KG1 (cell line): ENCODE data around the gene DNER.

ENCODE experiments used
- DNase-seq: peaks from one replicate; lab custom pipeline; 2025; lab: John Stamatoyannopoulos, UW

The DNER gene

DNA sequence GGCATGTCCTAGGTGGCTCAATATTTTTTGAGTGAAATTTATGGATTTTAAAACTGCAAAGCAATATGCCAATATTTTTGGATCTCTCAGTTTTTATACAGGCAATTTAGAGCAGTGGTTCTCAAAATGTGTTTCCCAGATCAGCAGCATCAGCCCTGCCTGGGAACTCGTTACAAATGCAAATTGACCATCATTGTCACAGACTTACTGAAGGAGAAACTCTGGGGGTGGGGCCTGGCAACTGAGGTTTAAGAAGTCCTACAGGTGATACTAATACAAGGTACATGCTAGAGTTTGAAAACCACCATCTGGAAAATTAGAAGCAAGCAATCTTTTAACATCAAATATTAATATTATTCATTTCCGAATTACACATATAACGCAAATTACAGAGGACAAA, 227.7 kb downstream of the DNER start:
- no peak for DNase-seq

DNA sequence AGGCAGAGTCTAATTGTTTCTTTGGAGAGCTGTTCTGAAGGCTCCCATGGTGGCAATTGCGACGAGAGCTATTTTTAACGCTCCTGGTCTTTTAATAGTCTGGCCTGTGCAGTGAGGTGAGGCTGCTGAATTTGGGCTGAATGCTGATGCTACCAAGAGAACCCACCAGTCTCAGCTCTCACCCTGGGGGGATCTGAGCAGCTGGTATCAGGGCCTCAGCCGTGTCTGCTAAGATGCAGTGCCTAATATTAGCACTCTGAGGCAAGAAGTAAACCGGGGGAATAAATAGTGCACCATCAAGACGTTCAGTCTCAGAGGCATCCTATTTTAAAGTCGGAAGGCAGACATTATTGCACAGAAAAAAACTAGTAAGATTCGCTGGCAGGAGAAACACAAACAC, 228.5 kb downstream of the DNER start:
- DNase-seq, result no peak

DNA sequence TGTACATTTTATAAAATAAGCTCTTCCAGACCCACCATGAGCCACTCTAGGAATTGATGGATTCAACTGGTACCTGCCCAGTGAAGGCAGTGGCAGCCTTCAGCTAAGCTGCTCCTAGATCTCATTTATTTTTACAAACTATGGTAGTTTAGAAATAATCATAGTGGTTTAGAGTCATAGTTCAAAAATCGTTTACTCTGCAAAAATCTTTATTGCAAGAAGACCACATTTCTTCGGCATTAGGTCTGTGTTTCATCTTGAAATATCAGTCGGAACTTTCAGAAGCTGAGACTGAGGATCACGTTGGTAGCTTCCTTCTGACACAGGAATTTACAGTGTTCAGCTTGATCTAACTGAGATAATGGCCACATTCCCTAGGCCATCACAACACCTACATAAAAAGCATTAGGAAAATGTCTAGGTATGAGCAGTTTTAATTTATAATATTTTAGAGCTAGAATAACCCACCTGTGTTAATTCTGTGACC, 237.0 kb downstream of the DNER start:
- no peak for DNase-seq

DNA sequence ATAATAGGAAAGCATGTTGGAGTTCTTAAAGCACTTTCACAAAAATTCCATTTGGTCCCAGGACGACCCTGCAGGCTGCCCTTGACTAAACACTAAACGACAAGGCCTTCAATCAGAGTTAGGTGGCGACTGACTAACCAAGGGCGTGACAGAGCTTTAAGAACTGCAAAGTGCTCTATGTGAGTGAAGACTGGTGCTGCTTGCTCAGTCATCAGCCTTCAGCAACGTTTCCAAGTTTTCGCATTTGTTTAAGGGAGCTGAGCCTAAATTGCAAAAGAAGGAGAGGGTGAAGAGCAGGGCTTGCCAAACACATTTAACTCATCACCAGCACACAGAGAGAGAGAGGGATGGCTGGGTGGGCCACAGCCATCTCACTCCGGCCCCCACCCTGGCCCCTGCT, 238.6 kb downstream of the DNER start:
- DNase-seq, result no peak

DNA sequence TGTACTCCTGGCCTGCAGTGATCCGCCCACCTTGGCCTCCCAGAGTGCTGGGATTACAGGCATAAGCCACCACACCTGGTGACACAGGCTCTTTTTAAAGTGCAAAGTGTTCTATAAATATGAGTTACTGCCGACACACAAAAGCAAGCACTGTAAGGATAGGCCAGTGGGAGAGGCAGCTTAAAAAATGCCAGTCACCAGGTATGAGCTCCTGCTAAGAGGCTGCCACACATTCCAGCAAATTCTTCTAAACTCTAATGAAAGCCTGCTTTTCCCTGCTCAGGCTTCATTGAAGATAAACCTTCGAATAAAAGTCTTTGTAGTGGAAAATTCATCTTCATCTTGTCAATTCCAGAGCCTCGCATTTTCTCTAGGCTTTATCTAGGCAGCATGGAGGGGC, 240.2 kb downstream of the DNER start:
- DNase-seq, result no peak

DNA sequence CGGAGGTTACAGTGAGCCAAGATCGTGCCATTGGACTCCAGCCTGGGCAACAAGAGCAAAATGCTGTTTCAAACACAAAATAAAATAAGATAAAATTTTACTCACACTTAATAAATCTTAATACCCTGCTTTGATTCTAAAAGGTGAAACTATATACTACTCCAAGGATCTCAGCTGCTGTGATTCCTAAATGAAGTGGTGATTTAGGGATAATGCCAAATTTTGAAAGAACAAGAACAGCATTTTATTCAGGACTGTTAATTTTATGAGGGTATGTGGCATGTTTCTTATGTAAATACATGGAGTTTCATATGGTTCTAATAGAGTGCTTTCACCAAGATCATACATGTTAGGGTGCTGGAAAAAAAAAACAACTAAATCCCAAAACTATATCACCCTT, 243.6 kb downstream of the DNER start:
- no peak for DNase-seq

DNA sequence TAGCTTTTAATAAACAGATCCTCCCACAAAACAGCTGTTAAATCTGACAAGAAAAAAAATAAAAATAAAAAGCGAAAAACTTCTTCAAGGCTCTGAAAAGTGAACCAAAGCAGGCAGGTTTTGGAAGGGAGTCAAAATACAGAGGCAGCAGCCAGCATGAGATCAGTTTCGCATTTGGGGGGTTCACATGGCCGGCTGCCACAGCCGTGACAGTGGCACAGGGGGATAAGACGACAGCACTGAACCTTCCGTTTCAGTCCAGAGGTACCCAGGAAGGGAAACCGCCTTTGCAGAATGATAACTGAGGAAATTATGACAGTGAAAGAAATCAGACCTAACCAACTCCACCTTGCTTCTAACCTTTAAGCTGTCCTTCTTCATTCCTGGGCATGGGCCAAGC, 246.6 kb downstream of the DNER start:
- no peak for DNase-seq

DNA sequence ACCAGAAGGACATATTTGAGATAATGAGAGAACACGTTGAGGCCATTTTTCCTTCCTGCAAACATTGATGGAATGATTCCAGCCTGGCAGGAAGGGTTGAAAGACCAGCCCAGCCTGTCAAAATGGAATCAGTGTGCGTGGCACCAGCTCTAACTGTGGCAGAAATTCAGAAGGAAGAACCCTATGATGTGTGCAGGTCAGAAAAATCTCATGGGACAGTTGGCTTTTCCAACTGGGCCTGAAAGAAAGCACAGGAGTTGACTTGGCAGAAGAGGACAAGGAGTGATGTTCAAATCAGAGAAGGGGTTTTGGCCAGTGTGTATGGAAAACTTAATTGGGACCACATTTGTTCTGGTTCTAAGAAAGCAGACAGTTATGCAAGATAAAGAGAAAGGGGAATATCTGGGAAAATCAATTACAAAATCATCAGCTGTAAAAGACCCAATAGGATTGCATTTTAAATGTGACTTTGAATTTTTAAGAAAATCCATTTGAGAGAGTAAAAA, 250.5 kb downstream of the DNER start:
- DNase-seq, result no peak

DNA sequence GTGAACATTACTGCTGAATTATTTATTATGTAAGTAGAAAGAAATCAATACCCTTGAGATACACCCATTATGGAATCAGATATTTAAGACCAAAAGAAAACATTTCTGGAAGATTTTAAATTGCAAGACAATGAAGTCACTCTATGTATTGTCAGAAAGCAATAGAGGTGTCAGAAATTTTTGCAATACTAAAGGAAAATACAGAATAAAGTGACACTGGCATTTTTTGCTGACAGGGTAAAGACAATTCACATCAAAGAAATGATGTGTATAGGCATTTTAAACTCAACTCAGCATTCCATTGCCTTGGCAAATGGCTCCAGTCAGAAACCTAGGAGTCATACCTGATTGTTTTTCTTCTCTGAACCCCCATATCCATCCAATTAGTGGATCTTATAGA, 252.2 kb downstream of the DNER start:
- no peak for DNase-seq

DNA sequence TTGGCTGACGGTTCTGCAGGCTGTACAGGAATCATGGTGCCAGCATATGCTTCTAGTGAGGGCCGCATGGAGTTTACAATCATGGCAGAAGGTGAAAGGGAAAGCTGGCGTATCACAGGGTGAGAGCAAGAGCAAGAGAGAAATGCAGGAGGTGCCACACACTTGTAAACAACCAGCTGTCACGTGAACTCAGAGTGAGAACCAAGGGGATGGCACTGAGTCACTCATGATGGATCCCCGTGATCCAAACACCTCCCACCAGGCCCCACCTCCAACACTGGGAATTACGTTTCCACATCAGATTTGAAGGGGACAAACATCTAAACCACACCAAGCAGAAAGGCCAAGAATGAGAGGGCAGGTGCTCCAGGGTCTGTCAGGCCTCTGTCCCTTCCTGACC, 258.3 kb downstream of the DNER start:
- no peak for DNase-seq

DNA sequence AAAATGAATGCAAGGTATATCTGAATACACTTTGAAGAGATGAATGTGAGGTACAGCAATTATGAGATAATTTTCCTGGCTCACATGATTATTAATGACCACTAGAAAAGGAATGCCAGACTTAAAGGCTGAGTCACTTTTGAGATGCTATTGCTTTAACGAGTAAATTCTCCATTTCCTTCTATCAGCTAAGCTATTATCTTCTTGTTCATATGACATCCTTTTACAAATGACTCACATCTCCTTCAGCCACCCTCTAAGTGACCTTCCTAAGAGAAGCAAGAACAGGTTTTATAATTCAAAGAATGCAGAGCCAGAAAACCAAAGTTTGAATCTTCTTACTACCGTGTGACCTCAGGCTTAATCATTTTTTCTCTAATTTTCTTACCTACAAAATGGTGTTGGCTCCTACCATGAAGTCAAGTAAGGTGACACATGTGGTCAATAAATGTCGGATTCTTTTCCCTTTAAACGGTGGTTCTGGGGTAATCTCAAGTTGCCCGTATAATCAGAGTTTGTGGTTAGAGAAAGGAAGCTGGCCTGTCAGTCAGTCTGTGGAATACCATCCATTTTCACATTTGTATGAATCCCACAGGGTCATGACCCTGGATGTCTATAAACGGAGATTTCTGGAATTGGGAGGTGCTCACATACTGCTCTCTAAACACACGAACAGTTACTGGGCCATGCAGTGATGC, 259.3 kb downstream of the DNER start:
- DNase-seq, result no peak

DNA sequence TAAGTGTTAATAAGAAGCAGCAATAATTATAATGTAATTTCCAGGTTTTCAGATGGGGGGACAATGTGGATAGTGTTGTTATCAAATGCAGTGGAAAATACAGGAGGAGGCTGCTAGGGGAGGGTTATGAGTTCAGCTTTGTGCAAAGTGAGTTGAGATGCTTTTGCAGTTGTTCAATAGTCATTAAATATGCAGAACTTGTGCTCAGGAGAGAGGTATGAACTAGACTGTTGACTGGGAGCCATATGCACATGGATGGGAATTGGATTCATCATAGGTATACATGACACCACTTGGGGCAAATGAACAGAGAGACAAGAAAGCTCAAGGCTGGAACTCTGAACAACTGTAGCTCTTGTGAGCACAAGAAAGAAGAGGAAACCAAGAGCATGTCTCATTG, 261.1 kb downstream of the DNER start:
- no peak for DNase-seq

DNA sequence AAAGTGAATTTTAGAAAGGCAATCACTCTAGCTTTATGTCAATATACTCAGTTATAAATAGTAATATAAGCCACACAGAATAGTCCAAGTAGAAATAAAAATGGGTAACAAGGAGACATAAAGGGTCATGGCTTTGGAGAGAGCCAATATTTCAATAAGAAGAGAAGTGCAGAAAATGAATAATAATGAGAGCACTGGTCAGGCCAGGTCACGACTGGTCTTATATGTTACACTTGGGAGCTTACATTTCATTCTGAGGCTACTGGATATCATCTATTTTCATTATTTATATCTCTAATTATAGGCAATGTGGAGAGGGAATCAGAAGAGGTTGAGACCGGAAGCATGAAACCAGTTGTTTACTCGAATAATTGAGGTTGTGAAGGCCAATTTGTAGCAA, 262.5 kb downstream of the DNER start:
- no peak for DNase-seq

DNA sequence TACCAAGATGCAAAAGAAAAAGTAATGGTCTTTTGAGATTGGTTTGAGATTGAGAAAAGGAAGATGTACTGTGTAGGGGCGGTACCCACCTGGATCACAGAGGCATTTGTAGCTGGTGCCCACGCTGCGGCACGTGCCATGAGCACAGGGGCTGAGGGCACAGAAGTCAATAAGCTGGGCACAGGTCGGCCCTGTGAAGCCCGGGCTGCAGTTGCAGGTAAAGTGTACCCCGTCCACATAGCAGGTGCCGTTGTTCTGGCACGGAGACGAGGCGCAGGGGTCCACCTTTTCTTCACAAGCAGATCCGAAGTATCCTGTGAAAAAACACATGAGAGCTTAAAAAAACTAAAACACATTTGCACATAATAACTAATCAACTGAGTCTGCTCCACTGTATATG, 267.1 kb downstream of the DNER start:
- no peak for DNase-seq

DNA sequence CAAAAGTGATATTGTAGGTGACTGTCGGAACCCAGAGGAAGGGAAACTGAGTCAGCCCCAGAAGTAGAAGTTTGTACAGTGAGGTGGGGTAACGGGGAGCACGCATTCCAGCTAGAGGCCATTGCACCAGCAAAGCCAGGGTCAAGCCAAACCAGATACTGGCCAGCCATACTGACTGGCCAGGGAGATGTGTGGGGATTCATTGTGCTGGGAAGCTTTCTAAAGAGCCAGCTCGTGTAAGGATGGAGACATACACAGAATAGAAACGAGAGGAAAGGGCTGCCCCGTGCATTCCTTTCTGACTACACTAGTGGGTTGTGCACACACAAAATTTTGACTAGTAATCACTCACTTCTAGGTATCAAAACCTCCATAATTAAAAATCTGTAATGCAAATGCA, 268.0 kb downstream of the DNER start:
- DNase-seq, result no peak

DNA sequence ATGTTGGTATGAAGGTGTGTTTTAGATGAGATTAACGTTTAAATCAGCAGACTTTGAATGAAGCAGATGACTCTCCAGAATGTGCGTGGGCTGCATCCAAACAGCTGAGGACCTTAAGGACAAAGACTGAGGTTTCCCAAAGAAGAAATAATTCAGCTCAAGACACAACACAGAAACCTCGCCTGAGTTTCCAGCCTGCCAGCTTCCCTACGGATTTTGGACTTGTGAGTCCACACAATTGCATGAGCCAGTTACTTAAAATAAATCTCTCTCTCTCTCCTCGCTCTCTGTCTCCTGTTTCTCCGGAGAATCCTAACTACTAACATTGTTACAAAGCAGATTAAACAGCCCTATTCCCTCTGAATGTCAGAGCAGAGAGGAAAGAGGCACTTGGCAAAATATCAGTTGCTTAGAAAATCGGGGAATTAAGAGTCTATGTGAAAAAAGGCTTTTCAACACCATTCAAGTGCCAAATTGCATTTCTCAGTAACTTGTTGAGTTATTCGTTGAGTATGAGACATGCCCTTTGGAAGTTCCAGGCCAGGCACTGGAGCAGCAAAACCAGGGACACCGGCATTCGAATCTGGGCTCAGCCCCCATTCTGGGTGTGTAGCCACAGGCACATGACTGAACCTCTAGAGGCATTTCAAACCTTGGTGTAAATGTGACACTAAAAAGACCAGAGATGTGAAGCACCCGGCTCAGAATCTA, 268.7 kb downstream of the DNER start:
- DNase-seq, result no peak

DNA sequence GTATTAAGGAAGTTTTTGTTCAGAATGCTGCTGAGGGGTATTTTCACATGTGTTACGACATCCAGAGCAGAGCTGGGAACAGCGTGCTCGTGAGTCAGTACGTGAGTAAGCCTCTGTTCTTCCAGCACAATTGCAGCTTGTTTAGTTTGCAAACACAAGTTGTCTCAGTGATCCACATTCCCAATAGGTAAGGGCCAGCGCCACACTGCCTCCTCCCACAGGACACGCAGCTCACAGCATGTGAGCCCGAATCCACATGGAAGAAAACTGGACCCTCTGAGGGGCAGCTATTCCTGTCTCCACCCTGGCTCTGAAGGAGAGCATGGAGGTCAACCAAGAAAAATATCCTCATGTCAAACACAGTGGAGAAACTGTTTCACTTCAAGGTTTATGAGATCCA, 269.3 kb downstream of the DNER start:
- no peak for DNase-seq

DNA sequence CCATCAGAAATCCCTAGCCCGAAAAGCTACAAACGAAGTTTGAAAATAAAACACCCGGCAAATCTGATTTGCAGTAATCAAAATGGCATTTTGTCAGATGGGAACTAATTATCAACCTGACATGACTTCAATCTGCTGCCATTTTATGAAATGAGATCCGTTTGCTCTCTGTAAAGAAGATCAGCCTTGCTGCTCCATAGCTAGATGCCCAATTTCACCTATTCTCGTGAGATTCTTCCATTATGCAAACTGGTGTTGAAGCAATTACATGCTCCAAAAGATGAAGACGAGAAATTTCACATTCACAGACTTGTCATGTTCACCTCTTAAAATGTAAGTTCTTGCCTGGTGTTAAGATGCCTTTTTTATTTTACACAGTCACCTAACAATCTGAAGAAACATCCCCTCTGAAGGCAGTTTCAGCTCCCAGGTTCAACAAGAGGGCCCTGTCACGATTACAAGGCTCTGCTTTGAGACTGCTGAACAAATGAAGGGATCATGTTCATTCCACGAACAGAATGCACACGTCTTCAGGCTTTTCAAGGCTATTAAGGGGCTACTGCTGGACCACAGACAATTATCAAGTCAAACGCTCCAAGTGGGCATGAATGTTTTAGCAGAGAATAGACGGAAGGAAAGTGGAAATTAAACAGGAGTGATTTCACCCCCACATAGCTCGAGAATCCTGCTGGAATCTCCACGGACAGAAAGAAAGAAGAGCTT, 270.6 kb downstream of the DNER start:
- no peak for DNase-seq

DNA sequence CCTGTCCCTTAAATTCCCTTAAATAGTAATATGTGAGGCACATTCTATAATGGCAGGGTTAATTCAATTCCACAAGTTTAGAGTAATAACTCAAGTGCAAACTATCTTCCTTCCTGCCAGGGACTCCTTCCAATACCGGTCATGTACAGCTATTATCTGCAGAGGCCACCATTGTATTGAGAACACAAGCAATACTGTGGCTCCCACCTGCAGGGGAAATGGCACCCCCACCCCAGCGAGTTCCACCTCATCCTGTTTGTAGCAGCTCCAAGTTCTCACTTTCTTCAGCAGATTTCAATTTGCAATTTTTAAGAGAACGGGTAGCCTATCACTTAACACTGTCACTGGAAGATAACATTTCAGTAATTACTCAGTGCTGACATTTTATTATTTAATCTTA, 271.2 kb downstream of the DNER start:
- DNase-seq, result no peak

DNA sequence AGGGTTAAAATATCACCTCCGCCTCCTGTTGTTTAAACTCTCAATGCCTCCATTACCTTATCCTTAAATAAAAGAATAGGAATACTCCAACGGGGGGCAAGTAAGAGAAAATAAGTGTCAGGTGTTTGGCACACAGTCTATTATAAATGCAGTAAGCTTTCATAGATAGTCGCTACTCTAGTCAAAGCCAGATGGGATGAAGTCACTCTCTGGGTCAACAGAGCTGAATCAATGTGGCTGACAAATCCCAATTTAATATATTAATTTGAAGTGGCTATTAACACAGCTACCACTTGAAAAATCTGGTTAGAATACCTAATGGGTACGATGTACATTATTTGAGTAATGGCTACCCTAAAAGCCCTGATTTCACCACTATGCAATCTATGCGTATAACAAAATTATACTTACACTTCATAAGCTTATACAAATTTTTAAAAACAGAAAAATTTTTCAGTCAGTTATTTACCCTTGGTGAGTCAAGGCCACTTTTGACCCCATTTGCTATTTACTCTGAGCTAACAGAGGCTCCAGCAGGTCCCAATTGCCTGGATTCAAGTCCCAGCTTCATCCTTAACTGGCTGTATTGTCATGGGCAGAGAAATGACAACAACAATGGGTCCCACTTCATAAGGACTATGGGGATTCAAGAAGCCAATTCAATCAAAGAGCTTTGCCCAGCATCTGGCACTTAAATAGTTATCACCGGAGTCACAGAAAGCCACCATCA, 275.8 kb downstream of the DNER start:
- no peak for DNase-seq

DNA sequence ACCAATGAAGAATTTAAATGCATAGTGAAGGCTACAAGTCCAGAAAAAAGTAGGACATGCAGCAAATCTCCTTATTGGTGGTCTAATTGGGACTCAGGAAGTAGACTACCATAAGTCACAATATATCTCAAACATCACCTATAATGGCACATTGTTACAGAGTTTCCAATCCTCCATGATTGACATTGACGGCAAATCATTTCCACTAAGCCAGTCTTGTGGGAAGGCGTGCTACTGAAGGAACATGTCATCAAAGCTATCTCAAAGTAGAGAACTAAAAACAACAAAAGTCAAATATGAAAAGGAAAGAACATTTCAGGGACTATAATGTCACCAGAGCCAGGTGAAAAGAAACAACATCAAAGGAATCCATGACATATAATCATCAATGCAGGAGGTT, 276.9 kb downstream of the DNER start:
- no peak for DNase-seq

DNA sequence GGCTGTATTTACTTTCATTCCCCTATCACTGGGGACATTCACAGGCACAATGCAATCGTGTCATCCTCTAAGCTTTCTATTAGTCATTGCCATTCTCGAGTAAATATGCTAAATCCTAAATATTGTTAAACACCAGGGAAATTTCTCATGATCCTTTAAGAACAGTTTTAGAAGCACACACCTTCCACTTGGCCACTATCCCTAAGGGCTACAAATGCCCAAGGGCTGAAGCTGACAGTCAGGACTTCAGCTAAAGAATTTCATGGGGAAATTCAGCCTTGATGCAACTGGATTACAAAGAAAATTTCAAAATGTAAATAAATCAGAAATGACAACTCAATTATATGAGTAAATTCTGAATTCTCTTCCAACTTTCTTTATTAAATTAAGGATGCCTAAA, 280.2 kb downstream of the DNER start:
- DNase-seq, result no peak
